HG03342 (cell line): ENCODE measurements around the gene SEMA3E.

Experiments
- ATAC-seq: cut with Tn5 transposase; IDR thresholded peaks from one replicate; pipeline ENCODE4 v1.9.1; 2021; ENCODE audit warnings: mild to moderate bottlenecking, moderate library complexity; ENCODE audit not compliant: unreplicated experiment

SEMA3E gene

GRCh38 chr7:83643012-83643411, 5.9 kb downstream of the SEMA3E start:
- no peak for ATAC-seq

- ATAC-seq = no peak
These were observed 8.0 kb downstream of the SEMA3E start for GRCh38 chr7:83640731-83641537.

GRCh38 chr7:83640240-83640639, 8.7 kb downstream of the SEMA3E start:
- ATAC-seq = no peak

- ATAC-seq = no peak
These were observed 15.4 kb downstream of the SEMA3E start for GRCh38 chr7:83633516-83633915.

GRCh38 chr7:83629117-83629880, 19.6 kb downstream of the SEMA3E start:
- no peak for ATAC-seq

GRCh38 chr7:83617858-83618257, 31.1 kb downstream of the SEMA3E start:
- no peak for ATAC-seq

- ATAC-seq = no peak
These were observed 34.8 kb downstream of the SEMA3E start for GRCh38 chr7:83614112-83614511.

- no peak for ATAC-seq
These were observed 35.7 kb downstream of the SEMA3E start for GRCh38 chr7:83613232-83613631.

GRCh38 chr7:83611776-83612175, 37.2 kb downstream of the SEMA3E start:
- ATAC-seq = no peak

GRCh38 chr7:83610649-83611304, 38.2 kb downstream of the SEMA3E start:
- ATAC-seq = no peak

GRCh38 chr7:83608716-83609115, 40.2 kb downstream of the SEMA3E start:
- ATAC-seq = no peak

GRCh38 chr7:83603649-83604048, 45.3 kb downstream of the SEMA3E start:
- ATAC-seq = no peak

- ATAC-seq = no peak
These were observed 49.8 kb downstream of the SEMA3E start for GRCh38 chr7:83599131-83599530.

GRCh38 chr7:83593921-83594475, 54.9 kb downstream of the SEMA3E start:
- no peak for ATAC-seq

GRCh38 chr7:83588602-83589240, 60.2 kb downstream of the SEMA3E start:
- ATAC-seq = no peak

- ATAC-seq = no peak
These were observed 62.7 kb downstream of the SEMA3E start for GRCh38 chr7:83586281-83586680.

GRCh38 chr7:83581667-83582435, 67.1 kb downstream of the SEMA3E start:
- ATAC-seq = no peak

GRCh38 chr7:83579740-83580139, 69.2 kb downstream of the SEMA3E start:
- no peak for ATAC-seq

- ATAC-seq = no peak
These were observed 73.5 kb downstream of the SEMA3E start for GRCh38 chr7:83575436-83575835.

GRCh38 chr7:83574616-83575015, 74.3 kb downstream of the SEMA3E start:
- no peak for ATAC-seq
